BJ (cell line): ENCODE results near the gene RBMX2. TPM values are rescaled to one million over a fixed set of nuclear protein-coding genes. Genes with fewer than 3 reads are reported as not detected.
"Not testable (repeated sequence)": the region's sequence is repeated elsewhere in the genome, so short reads cannot be mapped to it uniquely, and the experiment has no call there.

Source experiments
- CTCF ChIA-PET: fragments of 350-600 bp; formaldehyde crosslinking; extraction: SDS; loops from one replicate; lab custom pipeline; 2021; ENCODE audit warnings: antibody characterized with exemption, inconsistent platforms; lab: Yijun Ruan, JAX
- POLR2A ChIA-PET: fragments of 300-600 bp; sonication (Branson Sonifier 250); formaldehyde crosslinking; extraction: SDS; loops from one replicate; lab custom pipeline; 2021; ENCODE audit warnings: antibody characterized with exemption; lab: Charles Lee
- DNase-seq: peaks from one replicate; pipeline ENCODE4 v3.0.0-alpha.2; 2011; ENCODE audit warnings: low read depth
- H3K27me3 ChIP-seq: 2 replicates; pipeline ENCODE4 v1.6.0; 2011; ENCODE audit warnings: low read length; ENCODE audit not compliant: control insufficient read depth, insufficient read depth
- H3K36me3 ChIP-seq: 2 replicates; pipeline ENCODE4 v1.5.1; 2011; ENCODE audit warnings: low read length; ENCODE audit not compliant: control insufficient read depth, insufficient read depth
- H3K4me3 ChIP-seq: 2 replicates; pipeline ENCODE4 v1.5.1; 2011; ENCODE audit warnings: low read depth, mild to moderate bottlenecking, control low read depth, low read length
- polyA minus RNA-seq: library from RNA; depleted of rRNA, polyadenylated mRNA; stranded (reverse); fragments of >200 nt; gene quantifications from 2 replicates; pipeline ENCODE4 v1.2.3, GENCODE V29; 2011; rRNA and poly(A)+ RNA removed
- polyA plus RNA-seq: library from polyadenylated mRNA; depleted of rRNA; stranded (reverse); fragments of >200 nt; gene quantifications from 2 replicates; pipeline ENCODE4 v1.2.3, GENCODE V29; 2011; rRNA removed
- TF ChIP-seq, protein P1 (sequence below): IDR thresholded peaks from 2 replicates; pipeline ENCODE4 v1.5.1; 2011; ENCODE audit warnings: low read depth, mild to moderate bottlenecking, control low read depth, inconsistent platforms, low read length, moderate library complexity; ENCODE audit not compliant: insufficient read depth

RBMX2 gene, protein sequence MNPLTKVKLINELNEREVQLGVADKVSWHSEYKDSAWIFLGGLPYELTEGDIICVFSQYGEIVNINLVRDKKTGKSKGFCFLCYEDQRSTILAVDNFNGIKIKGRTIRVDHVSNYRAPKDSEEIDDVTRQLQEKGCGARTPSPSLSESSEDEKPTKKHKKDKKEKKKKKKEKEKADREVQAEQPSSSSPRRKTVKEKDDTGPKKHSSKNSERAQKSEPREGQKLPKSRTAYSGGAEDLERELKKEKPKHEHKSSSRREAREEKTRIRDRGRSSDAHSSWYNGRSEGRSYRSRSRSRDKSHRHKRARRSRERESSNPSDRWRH
- polyA plus RNA-seq (12.6 and 20.5 TPM in 2 replicates), polyA minus RNA-seq (2.6 and 3.7 TPM in 2 replicates)

DNA sequence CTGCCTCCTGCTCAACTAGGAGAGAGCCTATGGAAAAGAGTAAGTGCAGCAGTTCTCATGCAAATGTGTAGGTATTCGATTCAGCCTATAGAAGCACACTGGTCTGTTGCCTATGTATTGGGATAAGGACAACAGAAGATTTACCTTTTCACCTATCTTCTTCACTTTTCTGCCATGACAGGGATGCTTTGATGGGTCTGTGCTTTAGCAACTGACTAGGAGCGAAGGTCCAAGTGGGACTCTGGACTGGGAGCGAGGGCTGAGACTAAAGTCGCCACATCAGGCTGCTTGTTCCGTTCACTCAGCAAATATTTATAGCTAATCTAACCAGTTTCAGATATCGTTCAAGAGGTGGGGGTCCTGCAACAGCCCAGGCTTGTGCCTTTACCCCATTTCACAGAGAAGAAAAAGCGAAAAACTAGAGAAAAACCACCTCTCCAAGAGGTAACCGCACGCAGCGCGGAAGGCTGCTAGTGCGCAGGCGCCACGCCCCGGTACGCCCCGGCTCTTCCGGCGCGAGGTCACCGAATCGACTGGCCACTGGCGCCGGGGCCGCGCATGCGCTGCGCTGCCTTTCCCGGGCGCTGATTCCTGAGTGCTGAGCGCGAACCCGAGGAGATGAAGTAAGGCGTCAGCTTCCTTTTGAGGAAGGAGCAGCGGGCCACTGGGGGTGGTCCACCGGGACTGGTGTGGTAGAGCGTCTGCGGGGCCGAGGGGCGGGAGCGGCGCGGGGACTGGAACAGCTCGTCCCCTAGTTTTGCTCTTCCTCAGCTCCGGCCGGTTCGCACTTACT is at the start of gene RBMX2:
TSS of gene RBMX2 (plus strand) at position 573 of the 793 bp plus-strand sequence. CDS start at position 619, 46 bp downstream.
- H3K27me3 ChIP-seq: no peaks in the 10 kb centered on the region
- CTCF ChIA-PET: interaction anchor here (0.9 to 1.1 kb wide), 2 partner anchors 73 to 513 kb away, joined by 3 read pairs; no protein-coding TSS in a partner anchor
- TF ChIP-seq, protein P1, sequence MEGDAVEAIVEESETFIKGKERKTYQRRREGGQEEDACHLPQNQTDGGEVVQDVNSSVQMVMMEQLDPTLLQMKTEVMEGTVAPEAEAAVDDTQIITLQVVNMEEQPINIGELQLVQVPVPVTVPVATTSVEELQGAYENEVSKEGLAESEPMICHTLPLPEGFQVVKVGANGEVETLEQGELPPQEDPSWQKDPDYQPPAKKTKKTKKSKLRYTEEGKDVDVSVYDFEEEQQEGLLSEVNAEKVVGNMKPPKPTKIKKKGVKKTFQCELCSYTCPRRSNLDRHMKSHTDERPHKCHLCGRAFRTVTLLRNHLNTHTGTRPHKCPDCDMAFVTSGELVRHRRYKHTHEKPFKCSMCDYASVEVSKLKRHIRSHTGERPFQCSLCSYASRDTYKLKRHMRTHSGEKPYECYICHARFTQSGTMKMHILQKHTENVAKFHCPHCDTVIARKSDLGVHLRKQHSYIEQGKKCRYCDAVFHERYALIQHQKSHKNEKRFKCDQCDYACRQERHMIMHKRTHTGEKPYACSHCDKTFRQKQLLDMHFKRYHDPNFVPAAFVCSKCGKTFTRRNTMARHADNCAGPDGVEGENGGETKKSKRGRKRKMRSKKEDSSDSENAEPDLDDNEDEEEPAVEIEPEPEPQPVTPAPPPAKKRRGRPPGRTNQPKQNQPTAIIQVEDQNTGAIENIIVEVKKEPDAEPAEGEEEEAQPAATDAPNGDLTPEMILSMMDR: no peak
- H3K4me3 ChIP-seq: peak within 1 kb of the TSS; percentile 77
- H3K36me3 ChIP-seq: no peaks in the 10 kb centered on the region
- peak; percentile 10 for DNase-seq
- POLR2A ChIA-PET: no interaction called here

DNA sequence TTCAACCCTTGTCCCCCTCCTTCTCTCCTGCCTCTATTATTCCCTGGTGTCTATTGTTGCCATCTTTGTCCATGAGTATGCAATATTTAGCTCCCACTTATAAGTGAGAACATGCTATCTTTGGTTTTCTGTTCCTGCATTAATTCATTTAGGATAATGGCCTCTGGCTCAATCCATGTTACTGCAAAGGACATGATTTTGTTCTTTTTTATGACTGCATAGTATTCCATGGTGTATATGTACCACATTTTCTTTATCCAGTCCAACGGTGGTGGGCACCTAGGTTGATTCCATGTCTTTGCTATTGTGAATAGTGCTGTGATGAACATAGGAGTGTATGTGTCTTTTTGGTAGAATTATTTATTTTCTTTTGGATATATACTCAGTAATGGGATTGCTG is 49.7 kb upstream of the RBMX2 start:
- H3K36me3 ChIP-seq, H3K27me3 ChIP-seq, CTCF ChIA-PET, POLR2A ChIA-PET, DNase-seq, H3K4me3 ChIP-seq: not testable (repeated sequence)

DNA sequence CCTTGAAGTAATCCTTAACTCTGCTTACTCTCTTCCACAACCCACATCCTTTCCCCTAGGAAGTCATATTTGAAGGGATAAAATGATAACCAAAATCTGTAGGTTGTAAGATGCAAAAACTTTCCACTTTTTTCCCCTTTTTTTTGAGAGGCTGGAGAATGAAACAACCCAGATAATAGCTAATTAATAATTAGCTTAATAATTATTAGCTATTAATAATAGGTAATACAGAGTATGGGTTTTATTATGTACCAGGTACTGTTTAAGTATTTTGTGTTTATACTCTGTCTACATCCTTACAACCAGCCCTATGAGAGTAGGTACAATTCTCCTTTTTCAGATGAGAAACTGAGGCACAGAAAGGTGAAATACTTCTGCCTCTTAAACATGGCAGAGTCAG is 25.7 kb upstream of the RBMX2 start:
- TF ChIP-seq, protein P1: no peak
- H3K4me3 ChIP-seq: no peak overlapping the region
- POLR2A ChIA-PET: no interaction called here
- H3K27me3 ChIP-seq: no peaks in the 10 kb centered on the region
- no peaks in the 10 kb centered on the region for H3K36me3 ChIP-seq
- DNase-seq: no peak
- CTCF ChIA-PET: no interaction called here

DNA sequence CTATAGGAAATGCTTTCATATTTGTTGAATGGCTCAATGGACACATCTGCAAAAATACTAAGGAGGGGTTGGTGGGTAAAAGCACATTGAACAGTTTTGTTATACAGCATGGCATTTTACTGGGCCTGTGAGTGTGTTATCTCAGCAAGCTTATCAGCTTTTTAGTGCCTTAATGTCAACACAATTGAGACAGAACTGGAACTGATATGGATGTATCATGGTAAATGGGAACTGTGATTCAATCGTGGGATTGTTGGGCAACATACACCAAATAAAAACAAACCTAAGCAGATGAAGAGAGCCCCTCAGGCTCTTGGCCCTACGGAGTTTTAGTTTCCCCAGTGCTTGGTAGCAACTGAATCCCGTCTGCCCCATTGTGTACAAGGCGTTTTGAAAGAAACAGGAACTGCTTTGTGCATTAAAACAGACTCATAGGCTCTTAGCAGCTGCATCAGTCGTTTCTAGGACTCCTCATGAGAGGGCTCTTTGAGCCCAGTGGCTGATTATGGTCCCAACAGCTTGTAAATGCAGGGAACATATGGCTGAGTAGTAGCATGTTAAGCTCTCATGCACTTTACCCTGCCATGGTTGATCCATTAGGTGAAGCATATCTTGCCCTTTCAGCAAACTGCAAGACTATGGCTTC is 23.6 kb upstream of the RBMX2 start:
- CTCF ChIA-PET: interaction anchor here (1.0 to 1.4 kb wide), 2 partner anchors 16 to 539 kb away, joined by 3 read pairs; no protein-coding TSS in a partner anchor
- TF ChIP-seq, protein P1: no peak
- no peak for DNase-seq
- Histone ChIP-seq H3K4me3 (no peak overlapping the region), H3K36me3 (no peaks in the 10 kb centered on the region), H3K27me3 (no peaks in the 10 kb centered on the region)
- POLR2A ChIA-PET: no interaction called here

DNA sequence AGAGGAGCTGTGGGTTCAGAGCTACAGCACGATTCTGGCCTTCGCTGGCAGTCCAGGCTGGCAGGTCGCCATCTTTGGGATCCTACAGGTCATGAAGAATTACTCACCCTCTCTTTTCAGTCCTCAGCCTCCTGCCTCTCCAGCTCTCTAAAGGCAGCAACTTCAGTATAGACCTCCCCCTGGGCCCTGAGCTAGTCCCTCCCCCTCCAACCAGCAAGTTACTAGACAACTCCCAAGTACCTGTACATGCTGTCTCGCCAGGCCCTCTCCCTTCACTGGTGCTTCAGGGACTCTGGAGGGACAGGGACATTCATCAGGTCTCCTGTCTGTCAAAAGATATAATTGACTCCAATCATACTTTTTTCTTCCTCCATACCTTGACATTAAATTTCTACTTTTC is 16.3 kb upstream of the RBMX2 start, which contains the start of gene GPR119:
TSS of gene GPR119 (minus strand) at position 155 of the 400 bp plus-strand sequence. CDS start 227 bp downstream, outside the sequence.
- ChIA-PET POLR2A (no interaction called here), CTCF (interaction anchor here (1.8 kb wide), 1 partner anchor 531 kb away, joined by 5 read pairs; no protein-coding TSS in a partner anchor)
- H3K27me3 ChIP-seq: no peaks in the 10 kb centered on the region
- DNase-seq: no peak
- TF ChIP-seq, protein P1: no peak
- H3K4me3 ChIP-seq: no peak within 1 kb of the TSS
- no peaks in the 10 kb centered on the region for H3K36me3 ChIP-seq
